Stomach (tissue), 9 donors: ENCODE results near the gene DOCK1. TPM values are rescaled to one million over a fixed set of nuclear protein-coding genes. Genes with fewer than 3 reads are reported as not detected.

ENCODE experiments used
- DNase-seq, 2 donors: peaks; one replicate each; pipeline versions ENCODE4 v3.0.0 to v3.0.0-alpha.2; 2013 to 2019
- H3K27ac ChIP-seq, 5 donors: fragments of 200-600 bp in 4 of 5; sonication (generic) in 4 of 5; one replicate each; pipeline ENCODE4 v1.5.1; 2013 to 2019; ENCODE audit warnings: mild to moderate bottlenecking in 1 of 5, moderate library complexity in 1 of 5
- H3K27me3 ChIP-seq, 3 donors: fragments of 200-600 bp; sonication (generic); one replicate each; pipeline ENCODE4 v1.5.1; 2017 to 2019; ENCODE audit warnings: mixed run types in 1 of 3
- H3K36me3 ChIP-seq, 4 donors: fragments of 200-600 bp; sonication (generic); 1 replicate in 3 of 4; 2 replicates in 1 of 4; pipeline ENCODE4 v1.5.1; 2016 to 2019
- H3K4me1 ChIP-seq, 4 donors: fragments of 200-600 bp; sonication (generic); one replicate each; pipeline ENCODE4 v1.5.1; 2016 to 2019
- H3K4me3 ChIP-seq, 4 donors: fragments of 200-600 bp; sonication (generic) in 3 of 4; one replicate each; pipeline ENCODE4 v1.5.1; 2016 to 2019; ENCODE audit warnings: mild to moderate bottlenecking in 1 of 4
- H3K9me3 ChIP-seq, 4 donors: fragments of 200-600 bp; sonication (generic); one replicate each; pipeline ENCODE4 v1.5.1; 2016 to 2019
- EP300 ChIP-seq: sonication (generic); formaldehyde crosslinking; IDR thresholded peaks from one replicate; pipeline ENCODE4 v1.6.1; 2017; ENCODE audit warnings: antibody characterized with exemption
- POLR2A ChIP-seq, 4 donors: fragments of 450-650 bp; IDR thresholded peaks; one replicate each; pipeline ENCODE4 v1.6.1; 2016; ENCODE audit warnings: antibody characterized with exemption in 4 of 4, control low read depth in 2 of 4, mild to moderate bottlenecking in 1 of 4, moderate library complexity in 1 of 4
- POLR2AphosphoS5 ChIP-seq, 3 donors: sonication (generic); formaldehyde crosslinking; IDR thresholded peaks; one replicate each; pipeline ENCODE4 v1.6.1; 2016; ENCODE audit warnings: antibody characterized with exemption in 3 of 3
- WGBS, 5 donors: extraction: QIAGEN DNeasy Blood & Tissue Kit in 3 of 5; methylation state at CpG; one replicate each; pipeline versions ENCODE4 v1.1.5 to v1.1.7; 2013 to 2018; 5-methylcytosine and 5-hydroxymethylcytosine counted together
- intact Hi-C: fragments of 100-400 bp; cut with DNase I; formaldehyde crosslinking; loops from one replicate; pipeline ENCODE4 v1.15.1; 2023; ENCODE audit warnings: low total_unique reads
- polyA plus RNA-seq, 3 donors: library from polyadenylated mRNA; stranded (reverse); fragments of 200-250 nt; gene quantifications; one replicate each; pipeline ENCODE4 v1.2.3, GENCODE V29; 2013
- total RNA-seq, 5 donors: library from RNA; depleted of rRNA; stranded (reverse); fragments of >200 nt; gene quantifications; one replicate each; pipeline versions ENCODE4 v1.1.0 to v1.2.3, GENCODE V29; 2014 to 2016
- TF ChIP-seq, protein P1 (sequence below), 7 experiments: fragments of 450-650 bp in 4 of 7; fragments of 200-600 bp in 3 of 7; sonication (generic) in 3 of 7; IDR thresholded peaks; one replicate each; pipeline ENCODE4 v1.5.1; 2016 to 2019; ENCODE audit warnings: antibody characterized with exemption in 7 of 7, control low read depth in 2 of 7, mild to moderate bottlenecking in 1 of 7
- donor health status: healthy with polysubstance abuse.
- donor health status: Bipolar disorder and iron deficiency.
- donor health status: healthy.

Gene DOCK1
- total and polyA plus RNA-seq, 8 donors, result 8.4 to 114 (median 35.0) TPM

- H3K4me1 ChIP-seq, result no peaks in the 10 kb centered on the region
- intact Hi-C loops, result no loop called here
- WGBS, 5 donors, result 89 to 92% (median 90%) methylated on average over 12 of the region's 12 CpGs
Observed at GRCh38 chr10:127415901-127416581, 510.8 kb downstream of the DOCK1 start.

DNA sequence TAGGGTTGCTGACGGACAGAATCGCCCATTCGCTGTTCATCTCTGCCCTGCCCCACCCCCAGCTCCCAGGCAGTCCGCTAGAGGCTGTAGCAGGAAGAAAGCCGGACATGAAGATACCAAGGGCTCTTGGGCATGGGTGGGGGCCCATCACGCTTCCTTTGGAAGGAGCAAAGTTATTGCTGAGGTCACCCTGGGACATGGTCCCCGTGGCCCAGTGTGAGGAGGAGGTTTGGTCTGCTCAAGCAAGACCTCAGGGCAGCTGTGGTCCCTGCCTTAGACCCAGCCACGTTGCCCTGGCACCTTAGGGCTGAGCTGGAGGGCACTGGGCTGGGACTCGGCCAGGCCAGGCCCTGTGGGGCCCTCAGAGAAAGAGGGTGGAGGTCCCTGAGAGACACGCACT is 511.8 kb downstream of the DOCK1 start:
- TF ChIP-seq POLR2AphosphoS5 (IDR thresholded peaks at IDR 0.05), result no peak
- TF ChIP-seq, protein P1, sequence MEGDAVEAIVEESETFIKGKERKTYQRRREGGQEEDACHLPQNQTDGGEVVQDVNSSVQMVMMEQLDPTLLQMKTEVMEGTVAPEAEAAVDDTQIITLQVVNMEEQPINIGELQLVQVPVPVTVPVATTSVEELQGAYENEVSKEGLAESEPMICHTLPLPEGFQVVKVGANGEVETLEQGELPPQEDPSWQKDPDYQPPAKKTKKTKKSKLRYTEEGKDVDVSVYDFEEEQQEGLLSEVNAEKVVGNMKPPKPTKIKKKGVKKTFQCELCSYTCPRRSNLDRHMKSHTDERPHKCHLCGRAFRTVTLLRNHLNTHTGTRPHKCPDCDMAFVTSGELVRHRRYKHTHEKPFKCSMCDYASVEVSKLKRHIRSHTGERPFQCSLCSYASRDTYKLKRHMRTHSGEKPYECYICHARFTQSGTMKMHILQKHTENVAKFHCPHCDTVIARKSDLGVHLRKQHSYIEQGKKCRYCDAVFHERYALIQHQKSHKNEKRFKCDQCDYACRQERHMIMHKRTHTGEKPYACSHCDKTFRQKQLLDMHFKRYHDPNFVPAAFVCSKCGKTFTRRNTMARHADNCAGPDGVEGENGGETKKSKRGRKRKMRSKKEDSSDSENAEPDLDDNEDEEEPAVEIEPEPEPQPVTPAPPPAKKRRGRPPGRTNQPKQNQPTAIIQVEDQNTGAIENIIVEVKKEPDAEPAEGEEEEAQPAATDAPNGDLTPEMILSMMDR (IDR thresholded peaks at IDR 0.05), result no peak
- no peak for TF ChIP-seq POLR2A (IDR thresholded peaks at IDR 0.05)
- TF ChIP-seq EP300, result no peak
- Histone ChIP-seq H3K27me3 (no peaks in the 10 kb centered on the region), H3K9me3 (no peaks in the 10 kb centered on the region), H3K4me3 (no peak overlapping the region), H3K4me1 (no peaks in the 10 kb centered on the region), H3K36me3 (peaks cover 13 to 85% (median 74%) of the 10 kb centered on the region in 4 donors), H3K27ac (no peak overlapping the region)
- 78 to 96% (median 82%) methylated on average over 5 to 10 of the region's 10 CpGs for WGBS, 5 donors
- DNase-seq, result no peak
- intact Hi-C loops, result no loop called here

More at GRCh38 chr10:127415901-127416581, 510.8 kb downstream of the DOCK1 start:
- H3K27me3 ChIP-seq, result no peaks in the 10 kb centered on the region
- TF ChIP-seq, protein P1 (IDR thresholded peaks at IDR 0.05), result no peak
- TF ChIP-seq POLR2AphosphoS5 (IDR thresholded peaks at IDR 0.05) (no peak), POLR2A (IDR thresholded peaks at IDR 0.05) (no peak), EP300 (no peak)
- DNase-seq, result no peak
- peaks cover 18 to 86% (median 73%) of the 10 kb centered on the region in 4 donors for H3K36me3 ChIP-seq
- H3K27ac ChIP-seq, result no peak overlapping the region
- H3K4me3 ChIP-seq, result no peak overlapping the region
- no peaks in the 10 kb centered on the region for H3K9me3 ChIP-seq

DNA sequence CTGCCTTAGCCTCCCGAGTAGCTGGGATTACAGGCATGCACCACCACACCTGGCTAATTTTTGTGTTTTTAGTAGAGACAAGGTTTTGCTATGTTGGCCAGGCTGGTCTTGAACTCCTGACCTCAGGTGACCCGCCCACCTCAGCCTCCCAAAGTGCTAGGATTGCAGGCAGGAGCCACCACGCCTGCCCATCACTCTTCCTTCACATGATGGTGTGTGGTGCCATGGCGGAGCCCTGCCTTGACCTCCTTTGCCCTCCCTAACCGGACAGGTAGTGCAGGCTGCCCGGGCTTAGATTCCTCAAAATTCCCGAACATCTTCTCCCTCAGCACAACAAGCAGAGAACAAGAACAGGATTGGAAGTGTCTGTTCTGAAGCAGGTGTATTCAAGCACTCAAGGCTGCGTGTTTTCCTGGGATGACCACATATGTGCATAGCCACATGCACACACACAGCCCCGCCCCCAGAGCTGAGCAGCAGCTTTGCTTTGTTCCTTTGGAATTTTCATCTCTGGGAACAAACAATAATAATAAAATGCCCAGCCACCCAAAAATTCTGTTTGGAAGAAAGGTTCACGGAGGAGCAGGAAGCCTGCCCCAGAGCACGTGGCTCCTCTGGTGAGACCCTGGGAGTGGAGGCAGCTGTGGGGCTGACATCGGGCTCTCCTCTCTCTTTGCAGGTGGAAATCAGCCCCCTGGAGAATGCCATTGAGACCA is 512.6 kb downstream of the DOCK1 start:
- TF ChIP-seq, protein P1 (IDR thresholded peaks at IDR 0.05), result no peak
- no peak for TF ChIP-seq EP300
- TF ChIP-seq POLR2AphosphoS5 (IDR thresholded peaks at IDR 0.05), result no peak
- TF ChIP-seq POLR2A (IDR thresholded peaks at IDR 0.05), result no peak
- intact Hi-C loops, result no loop called here
- WGBS, 5 donors, result 89 to 97% (median 91%) methylated on average over 10 to 12 of the region's 12 CpGs

GRCh38 chr10:127418536-127419168 is 513.4 kb downstream of the DOCK1 start:
- WGBS, 5 donors, result 88 to 93% (median 92%) methylated on average over 7 to 13 of the region's 13 CpGs
- H3K36me3 ChIP-seq, result peaks cover 13 to 72% (median 71%) of the 10 kb centered on the region in 4 donors
- H3K27ac ChIP-seq, result no peak overlapping the region
- DNase-seq, result no peak
- H3K9me3 ChIP-seq, result no peaks in the 10 kb centered on the region
- intact Hi-C loops, result no loop called here
- no peak overlapping the region for H3K4me3 ChIP-seq
- no peaks in the 10 kb centered on the region for H3K4me1 ChIP-seq
- TF ChIP-seq EP300 (no peak), POLR2A (IDR thresholded peaks at IDR 0.05) (no peak)
- no peaks in the 10 kb centered on the region for H3K27me3 ChIP-seq

More for the DNA sequence above, 512.6 kb downstream of the DOCK1 start:
- Histone ChIP-seq H3K27me3 (no peaks in the 10 kb centered on the region), H3K27ac (no peak overlapping the region), H3K4me1 (no peaks in the 10 kb centered on the region), H3K9me3 (no peaks in the 10 kb centered on the region), H3K36me3 (peaks cover 13 to 77% (median 72%) of the 10 kb centered on the region in 4 donors), H3K4me3 (no peak overlapping the region)
- DNase-seq, result no peak
